Trophoblast cell (in vitro differentiated cells and primary cell): Measurements from ENCODE around the gene TMA7.
"Not testable (repeated sequence)": the region's sequence is repeated elsewhere in the genome, so short reads cannot be mapped to it uniquely, and the experiment has no call there.

Experiments
- DNase-seq, 2 donors: peaks; one replicate each; pipeline ENCODE4 v3.0.0-alpha.2; 2016
- H2AFZ ChIP-seq: 2 replicates; pipeline ENCODE4 v1.6.1; 2013; ENCODE audit warnings: low read length, moderate library complexity, mild to moderate bottlenecking; ENCODE audit not compliant: insufficient read depth, poor library complexity
- H2AK5ac ChIP-seq: 2 replicates; pipeline ENCODE4 v1.6.1; 2013; ENCODE audit warnings: mild to moderate bottlenecking, low read length
- H2BK120ac ChIP-seq: 2 replicates; pipeline ENCODE4 v1.6.1; 2013; ENCODE audit warnings: low read length, mild to moderate bottlenecking, moderate library complexity; ENCODE audit not compliant: insufficient read depth, poor library complexity
- H2BK12ac ChIP-seq: 2 replicates; pipeline ENCODE4 v1.6.1; 2013; ENCODE audit warnings: mild to moderate bottlenecking, low read length, moderate library complexity
- H2BK5ac ChIP-seq: 2 replicates; pipeline ENCODE4 v1.6.1; 2013; ENCODE audit warnings: low read length, low read depth, moderate library complexity, mild to moderate bottlenecking; ENCODE audit not compliant: poor library complexity
- H3K14ac ChIP-seq: 2 replicates; pipeline ENCODE4 v1.6.1; 2013; ENCODE audit warnings: mild to moderate bottlenecking, low read length
- H3K18ac ChIP-seq: 2 replicates; pipeline ENCODE4 v1.6.1; 2013; ENCODE audit warnings: mild to moderate bottlenecking, low read length
- H3K23ac ChIP-seq: 2 replicates; pipeline ENCODE4 v1.6.1; 2013; ENCODE audit warnings: low read length
- H3K27ac ChIP-seq: 2 replicates; pipeline ENCODE4 v1.5.1; 2013; ENCODE audit warnings: low read depth, mild to moderate bottlenecking, inconsistent platforms, low read length, moderate library complexity
- H3K27me3 ChIP-seq: 2 replicates; pipeline ENCODE4 v1.6.1; 2013; ENCODE audit warnings: inconsistent platforms, mild to moderate bottlenecking, low read length, moderate library complexity; ENCODE audit not compliant: insufficient read depth
- H3K36me3 ChIP-seq, 2 experiments: 1 replicate in 1 of 2; 2 replicates in 1 of 2; pipeline ENCODE4 v1.6.1; 2013; ENCODE audit warnings: low read length in 2 of 2, mild to moderate bottlenecking in 2 of 2, moderate library complexity in 1 of 2; ENCODE audit not compliant: insufficient read depth in 2 of 2, control insufficient read depth in 1 of 2
- H3K4ac ChIP-seq: 2 replicates; pipeline ENCODE4 v1.6.1; 2013; ENCODE audit warnings: low read depth, mild to moderate bottlenecking, low read length, moderate library complexity
- H3K4me1 ChIP-seq, 2 experiments: 1 replicate in 1 of 2; 2 replicates in 1 of 2; pipeline ENCODE4 v1.6.1; 2013; ENCODE audit warnings: low read length in 2 of 2, mild to moderate bottlenecking in 2 of 2, moderate library complexity in 1 of 2; ENCODE audit not compliant: insufficient read depth in 2 of 2, control insufficient read depth in 1 of 2
- H3K4me2 ChIP-seq: 2 replicates; pipeline ENCODE4 v1.6.1; 2013; ENCODE audit warnings: inconsistent platforms, mild to moderate bottlenecking, low read length, moderate library complexity
- H3K4me3 ChIP-seq: 2 replicates; pipeline ENCODE4 v1.5.1; 2013; ENCODE audit warnings: mild to moderate bottlenecking, low read depth, low read length, inconsistent platforms
- H3K79me1 ChIP-seq: one replicate; pipeline ENCODE4 v1.6.1; 2013; ENCODE audit warnings: low read length
- H3K79me2 ChIP-seq: 2 replicates; pipeline ENCODE4 v1.6.1; 2013; ENCODE audit warnings: low read length, mild to moderate bottlenecking; ENCODE audit not compliant: control insufficient read depth, insufficient read depth, poor library complexity
- H3K9ac ChIP-seq: 2 replicates; pipeline ENCODE4 v1.6.1; 2013; ENCODE audit warnings: mild to moderate bottlenecking, low read length
- H3K9me3 ChIP-seq: 2 replicates; pipeline ENCODE4 v1.6.1; 2013; ENCODE audit warnings: low read depth, mild to moderate bottlenecking, control low read depth, inconsistent platforms, low read length; ENCODE audit not compliant: insufficient read depth
- H4K12ac ChIP-seq: 2 replicates; pipeline ENCODE4 v1.6.1; 2013; ENCODE audit warnings: low read depth, mild to moderate bottlenecking, low read length, moderate library complexity
- H4K8ac ChIP-seq: 2 replicates; pipeline ENCODE4 v1.6.1; 2013; ENCODE audit warnings: low read depth, mild to moderate bottlenecking, low read length, moderate library complexity
- H4K91ac ChIP-seq: one replicate; pipeline ENCODE4 v1.6.1; 2013; ENCODE audit warnings: low read depth, mild to moderate bottlenecking, low read length, moderate library complexity
- WGBS: extraction: QIAGEN DNeasy Blood & Tissue Kit; methylation state at CpG from one replicate; pipeline ENCODE4 v1.1.7; 2013; ENCODE audit warnings: missing lambda C conversion rate; ENCODE audit not compliant: insufficient read length, insufficient coverage; ENCODE audit errors: extremely low coverage; 5-methylcytosine and 5-hydroxymethylcytosine counted together

The TMA7 gene

DNA sequence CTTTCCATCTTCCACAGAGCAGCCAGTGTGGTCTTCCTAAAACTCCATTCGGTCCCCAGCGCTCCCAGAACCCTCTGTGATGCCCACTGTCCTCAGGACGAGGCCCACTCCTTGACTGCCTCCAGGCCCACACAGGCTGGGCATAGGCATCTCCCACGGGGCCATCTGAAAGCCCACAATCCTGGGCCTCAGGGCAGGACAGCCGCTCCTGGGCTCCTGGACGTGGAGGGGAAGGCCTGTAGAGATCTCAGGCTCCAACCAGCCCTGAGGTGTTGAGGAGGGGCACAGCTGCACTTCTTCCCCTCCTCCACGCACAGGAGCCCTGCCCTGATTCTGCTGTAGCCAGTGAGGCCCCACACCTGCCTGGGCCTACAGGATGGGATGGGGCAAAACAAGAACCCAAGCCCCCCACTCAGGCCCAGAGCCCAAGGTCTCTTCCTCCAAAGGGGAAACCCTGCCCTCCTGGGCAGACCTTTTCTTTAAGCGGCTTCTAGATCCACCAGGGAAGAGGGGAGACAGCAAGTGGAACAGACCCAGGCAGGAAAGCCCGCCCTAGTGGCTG lies 38.0 kb downstream of the TMA7 start:
- Histone ChIP-seq H3K27ac (no peak overlapping the region), H3K4me3 (no peak overlapping the region), H3K4ac (no peak overlapping the region), H3K79me2 (no peaks in the 10 kb centered on the region), H2BK120ac (no peak overlapping the region), H3K9ac (no peak overlapping the region), H3K18ac (no peak overlapping the region), H2BK5ac (no peak overlapping the region), H3K4me2 (no peak overlapping the region), H2BK12ac (no peak overlapping the region), H3K4me1 (peaks cover 3 to 10% of the 10 kb centered on the region in 2 experiments), H3K36me3 (peaks cover 15 to 23% of the 10 kb centered on the region in 2 experiments), H2AK5ac (no peak overlapping the region), H4K91ac (no peak overlapping the region), H4K8ac (no peak overlapping the region), H4K12ac (no peak overlapping the region), H3K9me3 (no peaks in the 10 kb centered on the region), H3K23ac (no peak overlapping the region), H3K79me1 (peaks cover 6% of the 10 kb centered on the region), H3K27me3 (no peaks in the 10 kb centered on the region), H3K14ac (no peak overlapping the region), H2AFZ (no peak overlapping the region)
- WGBS: no CpG with 5 or more reads among the region's 9 CpGs
- DNase-seq: no peak

DNA sequence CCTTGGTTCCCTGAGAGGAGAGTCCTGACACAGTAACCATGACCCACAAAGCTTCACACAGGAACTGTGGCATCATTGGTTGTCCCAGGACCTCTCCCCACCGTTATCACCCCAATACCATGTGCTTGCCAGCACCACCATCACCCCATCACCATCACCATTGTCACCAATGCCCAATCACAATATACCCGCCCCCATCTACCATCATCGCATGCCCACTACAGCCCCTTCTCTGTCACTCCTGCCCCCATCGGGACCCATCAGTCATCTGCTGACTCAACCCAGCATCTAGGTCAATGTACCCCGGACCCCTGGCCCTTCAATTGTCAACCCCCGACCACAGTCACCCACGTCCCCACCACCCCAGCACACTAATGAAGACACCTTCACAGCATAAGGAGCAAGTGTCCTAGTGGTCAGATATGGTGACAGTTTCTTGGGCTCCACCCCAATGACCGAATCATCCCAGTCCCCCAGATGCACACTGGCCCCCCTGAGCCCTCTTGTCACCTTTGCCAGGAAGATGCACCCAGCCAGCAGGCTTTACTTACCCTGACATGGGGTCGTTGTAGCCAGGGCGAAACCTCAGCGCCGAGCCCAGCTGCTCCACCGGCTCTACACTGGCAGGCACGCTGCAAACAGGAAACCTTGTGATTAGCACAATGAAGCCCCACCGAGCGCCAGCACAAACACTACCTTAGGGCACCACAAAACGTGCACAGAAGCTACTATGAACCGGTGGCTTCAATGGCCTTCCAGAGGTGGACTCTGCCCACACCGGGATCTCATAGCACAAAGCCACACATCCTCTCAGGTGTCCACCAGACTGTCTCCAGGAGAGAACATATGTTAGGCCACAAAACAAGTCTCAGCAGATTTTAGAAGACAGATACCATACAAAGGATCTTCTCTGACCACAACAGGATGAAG lies 38.8 kb downstream of the TMA7 start:
- Histone ChIP-seq H2BK120ac (no peak overlapping the region), H3K23ac (no peak overlapping the region), H3K18ac (no peak overlapping the region), H3K79me1 (peaks cover 1% of the 10 kb centered on the region), H3K4me2 (no peak overlapping the region), H2BK5ac (no peak overlapping the region), H3K4me1 (peaks cover 3 to 4% of the 10 kb centered on the region in 2 experiments), H3K27me3 (no peaks in the 10 kb centered on the region), H4K91ac (no peak overlapping the region), H3K4me3 (no peak overlapping the region), H3K4ac (no peak overlapping the region), H3K27ac (no peak overlapping the region), H3K14ac (no peak overlapping the region), H4K8ac (no peak overlapping the region), H3K9me3 (no peaks in the 10 kb centered on the region), H2BK12ac (no peak overlapping the region), H3K79me2 (no peaks in the 10 kb centered on the region), H2AK5ac (no peak overlapping the region), H4K12ac (no peak overlapping the region), H2AFZ (no peak overlapping the region), H3K36me3 (peaks cover 15 to 23% of the 10 kb centered on the region in 2 experiments), H3K9ac (no peak overlapping the region)
- WGBS: no CpG with 5 or more reads among the region's 19 CpGs
- DNase-seq: no peak

DNA sequence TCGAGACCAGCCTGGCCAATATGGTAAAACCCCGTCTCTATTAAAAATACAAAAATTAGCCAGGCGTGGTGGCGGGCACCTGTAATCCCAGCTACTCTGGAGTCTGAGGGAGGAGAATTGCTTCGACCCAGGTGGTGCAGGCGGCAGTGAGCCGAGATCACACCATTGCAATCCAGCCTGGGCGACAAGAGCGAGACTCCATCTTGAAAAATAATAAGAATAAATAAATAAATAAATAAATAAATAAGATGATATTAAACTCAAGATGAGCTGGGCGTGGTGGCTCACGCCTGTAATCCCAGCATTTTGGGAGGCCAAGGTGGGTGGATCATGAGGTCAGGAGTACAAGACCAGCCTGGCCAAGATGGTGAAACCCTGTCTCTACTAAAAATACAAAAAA lies 40.8 kb downstream of the TMA7 start:
- DNase-seq, H4K12ac ChIP-seq, H2BK5ac ChIP-seq, H3K4me2 ChIP-seq, H2AFZ ChIP-seq, H3K9ac ChIP-seq, H4K91ac ChIP-seq, H3K14ac ChIP-seq, H3K4ac ChIP-seq, H3K4me1 ChIP-seq, H2BK12ac ChIP-seq, H4K8ac ChIP-seq, H3K27me3 ChIP-seq, H3K27ac ChIP-seq, H2AK5ac ChIP-seq, H3K18ac ChIP-seq, H3K9me3 ChIP-seq, H3K4me3 ChIP-seq, H3K23ac ChIP-seq, H3K79me1 ChIP-seq, H3K79me2 ChIP-seq, H2BK120ac ChIP-seq: not testable (repeated sequence)
- peaks cover 10 to 20% of the 10 kb centered on the region in 2 experiments for H3K36me3 ChIP-seq
- WGBS: no CpG with 5 or more reads among the region's 11 CpGs

DNA sequence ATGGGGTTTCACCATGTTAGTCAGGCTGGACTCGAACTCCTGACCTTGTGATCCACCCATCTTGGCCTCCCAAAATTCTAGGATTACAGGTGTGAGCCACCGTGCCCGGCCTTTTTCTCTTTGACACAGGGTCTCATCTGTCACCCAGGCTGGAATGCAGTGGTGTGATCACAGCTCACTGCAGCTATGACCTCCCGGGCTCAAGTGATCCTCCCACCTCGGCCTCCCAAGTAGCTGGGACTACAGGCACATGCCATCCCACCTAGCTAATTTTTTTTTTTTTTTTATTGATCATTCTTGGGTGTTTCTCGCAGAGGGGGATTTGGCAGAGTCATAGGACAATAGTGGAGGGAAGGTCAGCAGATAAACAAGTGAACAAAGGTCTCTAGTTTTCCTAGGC lies 42.8 kb downstream of the TMA7 start:
- H3K14ac ChIP-seq, H4K91ac ChIP-seq, H3K79me1 ChIP-seq, H3K9me3 ChIP-seq, H2AK5ac ChIP-seq, H3K9ac ChIP-seq, H3K4me2 ChIP-seq, H2BK5ac ChIP-seq, H3K23ac ChIP-seq, H2AFZ ChIP-seq, H3K27ac ChIP-seq, H3K79me2 ChIP-seq, H3K27me3 ChIP-seq, H2BK120ac ChIP-seq, H4K12ac ChIP-seq, H3K18ac ChIP-seq, H3K4me1 ChIP-seq, DNase-seq, H4K8ac ChIP-seq, H3K4me3 ChIP-seq, H3K4ac ChIP-seq, H2BK12ac ChIP-seq: not testable (repeated sequence)
- no CpG with 5 or more reads among the region's 6 CpGs for WGBS
- peaks cover 6 to 15% of the 10 kb centered on the region in 2 experiments for H3K36me3 ChIP-seq
